Large intestine (tissue), 3 donors: Measurements from ENCODE around the gene ARL3. TPM values are rescaled to one million over a fixed set of nuclear protein-coding genes. Genes with fewer than 3 reads are reported as not detected.

Experiments used
- DNase-seq, 2 donors: peaks; one replicate each; pipeline versions ENCODE4 v3.0.0 to v3.0.0-alpha.2; 2013
- H3K27ac ChIP-seq: one replicate; pipeline ENCODE4 v1.5.1; 2013; ENCODE audit warnings: low read length
- H3K27me3 ChIP-seq: 2 replicates; pipeline ENCODE4 v1.6.1; 2013; ENCODE audit warnings: low read length; ENCODE audit not compliant: control insufficient read depth, insufficient read depth
- H3K36me3 ChIP-seq: 2 replicates; pipeline ENCODE4 v1.6.1; 2013; ENCODE audit warnings: low read length; ENCODE audit not compliant: control insufficient read depth, insufficient read depth
- H3K4me1 ChIP-seq: one replicate; pipeline ENCODE4 v1.6.1; 2013; ENCODE audit warnings: low read length; ENCODE audit not compliant: control insufficient read depth, insufficient read depth
- H3K4me3 ChIP-seq: one replicate; pipeline ENCODE4 v1.5.1; 2013; ENCODE audit warnings: low read length
- H3K9me3 ChIP-seq: one replicate; pipeline ENCODE4 v1.6.1; 2013; ENCODE audit warnings: mild to moderate bottlenecking, low read depth, low read length, moderate library complexity; ENCODE audit not compliant: control insufficient read depth
- WGBS: methylation state at CpG from one replicate; pipeline ENCODE4 v1.1.5; 2013; ENCODE audit warnings: low lambda C conversion rate; ENCODE audit not compliant: insufficient coverage; 5-methylcytosine and 5-hydroxymethylcytosine counted together
- polyA plus RNA-seq: library from polyadenylated mRNA; unstranded; fragments of 120-200 nt; gene quantifications from one replicate; pipeline ENCODE4 v1.2.1, GENCODE V29; 2013

Gene ARL3
- polyA plus RNA-seq, 1 donor, result 9.0 TPM

- WGBS, result no CpG with 5 or more reads among the region's 11 CpGs
- Histone ChIP-seq H3K27ac (no peak overlapping the region), H3K27me3 (no peaks in the 10 kb centered on the region), H3K36me3 (peaks cover 77% of the 10 kb centered on the region), H3K4me1 (peaks cover 45% of the 10 kb centered on the region), H3K9me3 (no peaks in the 10 kb centered on the region), H3K4me3 (no peak overlapping the region)
- no peak for DNase-seq
These were observed 62.6 kb downstream of the ARL3 start for GRCh38 chr10:102651455-102652169.

GRCh38 chr10:102650655-102651454 lies 63.3 kb downstream of the ARL3 start:
- Histone ChIP-seq H3K36me3 (peaks cover 69% of the 10 kb centered on the region), H3K9me3 (no peaks in the 10 kb centered on the region), H3K4me1 (peaks cover 48% of the 10 kb centered on the region), H3K27me3 (no peaks in the 10 kb centered on the region), H3K4me3 (no peak overlapping the region), H3K27ac (no peak overlapping the region)
- DNase-seq, result no peak
- WGBS, result no CpG with 5 or more reads among the region's 11 CpGs

GRCh38 chr10:102649797-102650654 lies 64.2 kb downstream of the ARL3 start:
- Histone ChIP-seq H3K27ac (no peak overlapping the region), H3K9me3 (no peaks in the 10 kb centered on the region), H3K36me3 (peaks cover 61% of the 10 kb centered on the region), H3K4me1 (peaks cover 48% of the 10 kb centered on the region), H3K4me3 (peak overlapping the region; percentile 3), H3K27me3 (no peaks in the 10 kb centered on the region)
- DNase-seq, result no peak
- no CpG with 5 or more reads among the region's 12 CpGs for WGBS

GRCh38 chr10:102648889-102649796 lies 65.1 kb downstream of the ARL3 start:
- WGBS, result no CpG with 5 or more reads among the region's 25 CpGs
- no peak for DNase-seq
- no peak overlapping the region for H3K27ac ChIP-seq
- H3K4me1 ChIP-seq, result peaks cover 48% of the 10 kb centered on the region
- peaks cover 52% of the 10 kb centered on the region for H3K36me3 ChIP-seq
- no peaks in the 10 kb centered on the region for H3K9me3 ChIP-seq
- no peaks in the 10 kb centered on the region for H3K27me3 ChIP-seq
- peak overlapping the region; percentile 3 for H3K4me3 ChIP-seq

- DNase-seq, result no peak
- H3K36me3 ChIP-seq, result peaks cover 45% of the 10 kb centered on the region
- H3K4me3 ChIP-seq, result no peak overlapping the region
- no peaks in the 10 kb centered on the region for H3K27me3 ChIP-seq
- H3K9me3 ChIP-seq, result no peaks in the 10 kb centered on the region
- H3K4me1 ChIP-seq, result peaks cover 48% of the 10 kb centered on the region
- H3K27ac ChIP-seq, result no peak overlapping the region
- WGBS, result no CpG with 5 or more reads among the region's 12 CpGs
These were observed 65.8 kb downstream of the ARL3 start for GRCh38 chr10:102648269-102648888.

- Histone ChIP-seq H3K27ac (no peak overlapping the region), H3K4me1 (peaks cover 48% of the 10 kb centered on the region), H3K27me3 (no peaks in the 10 kb centered on the region), H3K4me3 (peak overlapping the region; percentile 63), H3K36me3 (peaks cover 40% of the 10 kb centered on the region), H3K9me3 (no peaks in the 10 kb centered on the region)
- DNase-seq, result no peak
- WGBS, result no CpG with 5 or more reads among the region's 7 CpGs
These were observed 66.5 kb downstream of the ARL3 start for GRCh38 chr10:102647443-102648268.

GRCh38 chr10:102646610-102647442 lies 67.4 kb downstream of the ARL3 start:
- no peak for DNase-seq
- H3K4me1 ChIP-seq, result peaks cover 47% of the 10 kb centered on the region

GRCh38 chr10:102645741-102646609 lies 68.2 kb downstream of the ARL3 start:
- Histone ChIP-seq H3K27me3 (no peaks in the 10 kb centered on the region), H3K4me3 (peak overlapping the region; percentile 63), H3K36me3 (peaks cover 29% of the 10 kb centered on the region), H3K9me3 (no peaks in the 10 kb centered on the region), H3K4me1 (peaks cover 46% of the 10 kb centered on the region), H3K27ac (peak overlapping the region; percentile 99)
- WGBS, result no CpG with 5 or more reads among the region's 29 CpGs
- DNase-seq, result peak; percentile 69 to 80

More at GRCh38 chr10:102646610-102647442, 67.4 kb downstream of the ARL3 start:
- Histone ChIP-seq H3K27me3 (no peaks in the 10 kb centered on the region), H3K36me3 (peaks cover 36% of the 10 kb centered on the region), H3K27ac (peak overlapping the region; percentile 99), H3K9me3 (no peaks in the 10 kb centered on the region), H3K4me3 (peak overlapping the region; percentile 63)
- no CpG with 5 or more reads among the region's 18 CpGs for WGBS
